ENCODE measurements around the gene DVL1. TPM values are rescaled to one million over a fixed set of nuclear protein-coding genes. Genes with fewer than 3 reads are reported as not detected.

DVL1 gene
- total and polyA plus RNA-seq, 8 donors, result 41.3 to 229 (median 72.2) TPM

DNA sequence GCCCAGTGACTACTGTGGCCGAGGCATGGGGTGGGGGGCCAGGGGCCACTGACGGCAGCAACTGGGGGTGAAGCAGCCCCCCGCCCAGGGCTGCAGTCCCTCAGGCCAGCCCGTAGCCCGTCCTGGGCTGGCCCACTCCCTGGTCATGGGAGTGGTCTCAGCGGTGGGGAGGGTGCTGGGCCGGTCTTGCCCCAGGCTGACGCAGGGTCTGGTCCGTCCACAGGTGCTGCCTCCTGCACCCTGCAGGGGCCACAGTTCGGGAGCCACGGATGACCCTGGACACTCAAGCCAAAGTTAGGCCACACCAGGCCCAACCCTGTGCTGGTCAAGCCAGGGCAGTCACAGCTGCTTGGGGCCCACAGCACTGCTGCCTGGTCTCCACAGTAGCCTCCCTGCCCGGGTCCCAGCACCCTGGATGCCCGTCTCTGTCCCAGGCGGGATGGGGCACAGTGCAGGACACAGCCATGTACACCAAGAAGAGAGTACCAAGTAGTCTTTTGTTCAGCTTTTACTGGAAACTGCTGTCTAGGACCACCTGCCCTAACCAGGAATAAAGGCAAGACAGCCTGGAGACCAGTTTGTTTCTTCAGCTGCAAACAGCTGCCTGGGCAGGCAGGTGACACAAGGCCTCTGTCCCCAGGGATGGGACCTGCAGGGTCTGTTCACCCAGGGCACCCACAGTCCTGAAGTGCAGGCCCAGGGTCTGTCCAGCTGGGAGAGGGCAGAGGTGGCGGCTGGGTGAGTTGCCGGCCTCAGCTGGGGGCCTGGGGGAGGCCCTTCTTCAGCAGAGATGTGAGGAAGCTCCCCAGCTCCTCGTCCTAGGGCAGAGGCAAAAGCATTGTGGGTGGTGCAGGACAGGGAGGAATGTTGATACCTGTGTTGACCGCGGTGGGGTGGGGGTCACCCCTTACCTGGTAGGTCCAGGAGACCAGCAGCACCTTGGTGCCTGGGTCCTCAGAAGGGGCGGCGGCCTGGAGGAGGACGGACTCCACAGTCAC is 37.8 kb downstream of the DVL1 start:
- intact Hi-C loops (cut with DNase I; ENCODE audit: low total_unique reads), result no loop called here
- DNase-seq, result no peak
- peak overlapping the region in 1 of 5 donors; percentile 96 for H3K27ac ChIP-seq
- peaks cover 34 to 63% (median 59%) of the 10 kb centered on the region in 4 donors for H3K36me3 ChIP-seq
- H3K4me1 ChIP-seq, result peaks cover 17 to 46% (median 35%) of the 10 kb centered on the region in 4 donors
- WGBS, 5 donors, result 77 to 92% (median 85%) methylated on average over 10 to 22 of the region's 22 CpGs
- no peaks in the 10 kb centered on the region for H3K27me3 ChIP-seq
- TF ChIP-seq POLR2AphosphoS5 (IDR thresholded peaks at IDR 0.05), result no peak
- no peak for TF ChIP-seq POLR2A (IDR thresholded peaks at IDR 0.05)
- TF ChIP-seq, protein P1, sequence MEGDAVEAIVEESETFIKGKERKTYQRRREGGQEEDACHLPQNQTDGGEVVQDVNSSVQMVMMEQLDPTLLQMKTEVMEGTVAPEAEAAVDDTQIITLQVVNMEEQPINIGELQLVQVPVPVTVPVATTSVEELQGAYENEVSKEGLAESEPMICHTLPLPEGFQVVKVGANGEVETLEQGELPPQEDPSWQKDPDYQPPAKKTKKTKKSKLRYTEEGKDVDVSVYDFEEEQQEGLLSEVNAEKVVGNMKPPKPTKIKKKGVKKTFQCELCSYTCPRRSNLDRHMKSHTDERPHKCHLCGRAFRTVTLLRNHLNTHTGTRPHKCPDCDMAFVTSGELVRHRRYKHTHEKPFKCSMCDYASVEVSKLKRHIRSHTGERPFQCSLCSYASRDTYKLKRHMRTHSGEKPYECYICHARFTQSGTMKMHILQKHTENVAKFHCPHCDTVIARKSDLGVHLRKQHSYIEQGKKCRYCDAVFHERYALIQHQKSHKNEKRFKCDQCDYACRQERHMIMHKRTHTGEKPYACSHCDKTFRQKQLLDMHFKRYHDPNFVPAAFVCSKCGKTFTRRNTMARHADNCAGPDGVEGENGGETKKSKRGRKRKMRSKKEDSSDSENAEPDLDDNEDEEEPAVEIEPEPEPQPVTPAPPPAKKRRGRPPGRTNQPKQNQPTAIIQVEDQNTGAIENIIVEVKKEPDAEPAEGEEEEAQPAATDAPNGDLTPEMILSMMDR (IDR thresholded peaks at IDR 0.05), result no peak
- no peak for TF ChIP-seq EP300 (IDR thresholded peaks at IDR 0.05)
- H3K4me3 ChIP-seq, result no peak overlapping the region
- no peaks in the 10 kb centered on the region for H3K9me3 ChIP-seq

DNA sequence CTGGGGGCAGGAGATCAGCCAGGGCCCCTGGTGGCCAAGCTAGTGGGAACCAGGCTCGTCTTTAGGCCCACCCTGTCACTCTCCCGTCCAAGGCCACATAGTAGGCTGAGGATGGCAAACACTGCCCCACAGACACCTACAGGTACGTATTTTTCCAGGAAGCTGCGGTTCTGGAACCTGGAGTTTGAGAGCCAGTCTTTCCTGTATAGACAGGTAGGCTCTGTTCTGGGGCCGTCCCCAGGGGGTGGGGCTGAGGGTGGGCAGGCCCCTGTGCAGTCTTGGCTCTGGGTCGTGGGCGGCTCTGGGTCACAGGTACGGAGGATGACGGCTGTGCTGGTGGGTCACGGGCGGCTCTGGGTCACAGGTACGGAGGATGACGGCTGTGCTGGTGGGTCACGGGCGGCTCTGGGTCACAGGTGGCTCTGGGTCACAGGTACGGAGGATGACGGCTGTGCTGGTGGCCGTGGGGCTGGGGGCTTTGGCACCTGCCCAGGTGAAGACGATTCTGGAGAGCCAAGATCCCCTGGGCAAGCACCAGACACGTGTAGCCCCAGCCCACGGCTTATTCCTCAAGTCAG is 38.7 kb downstream of the DVL1 start:
- no peak overlapping the region for H3K4me3 ChIP-seq
- peaks cover 34 to 56% (median 54%) of the 10 kb centered on the region in 4 donors for H3K36me3 ChIP-seq
- TF ChIP-seq POLR2A (IDR thresholded peaks at IDR 0.05) (no peak), POLR2AphosphoS5 (IDR thresholded peaks at IDR 0.05) (no peak), EP300 (IDR thresholded peaks at IDR 0.05) (no peak)
- TF ChIP-seq, protein P1 (IDR thresholded peaks at IDR 0.05), result no peak
- WGBS, 5 donors, result 69 to 78% (median 74%) methylated on average over 20 to 21 of the region's 21 CpGs
- H3K9me3 ChIP-seq, result no peaks in the 10 kb centered on the region
- H3K27ac ChIP-seq, result peak overlapping the region in 1 of 5 donors; percentile 96
- no peak for DNase-seq
- peaks cover 26 to 47% (median 39%) of the 10 kb centered on the region in 4 donors for H3K4me1 ChIP-seq
- intact Hi-C loops (cut with DNase I; ENCODE audit: low total_unique reads), result no loop called here
- H3K27me3 ChIP-seq, result no peaks in the 10 kb centered on the region

DNA sequence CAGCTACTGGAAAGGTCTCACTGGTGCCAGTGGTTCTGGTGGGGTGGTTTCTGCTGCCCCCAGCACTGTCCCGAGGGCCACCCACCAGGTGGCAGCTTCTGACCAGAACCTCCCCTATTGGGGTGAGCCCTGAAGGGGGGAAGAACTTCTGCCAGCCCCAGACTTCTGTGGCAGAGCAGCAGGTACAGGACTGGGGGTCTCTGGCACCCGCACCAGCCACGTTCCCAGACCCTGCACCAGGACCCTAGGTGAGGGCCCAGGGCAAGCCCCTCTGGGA is 39.2 kb downstream of the DVL1 start:
- H3K4me1 ChIP-seq, result peaks cover 31 to 49% (median 42%) of the 10 kb centered on the region in 4 donors
- H3K27ac ChIP-seq, result peak overlapping the region in 4 of 5 donors; percentile 93 to 99 (median 96)
- WGBS, 5 donors, result 51 to 82% (median 74%) methylated on average over 3 of the region's 3 CpGs
- intact Hi-C loops (cut with DNase I; ENCODE audit: low total_unique reads), result no loop called here
- H3K27me3 ChIP-seq, result no peaks in the 10 kb centered on the region
- no peak for TF ChIP-seq EP300 (IDR thresholded peaks at IDR 0.05)
- TF ChIP-seq POLR2A (IDR thresholded peaks at IDR 0.05), result no peak
- no peak for TF ChIP-seq POLR2AphosphoS5 (IDR thresholded peaks at IDR 0.05)
- TF ChIP-seq, protein P1 (IDR thresholded peaks at IDR 0.05), result no peak
- no peak for DNase-seq
- H3K9me3 ChIP-seq, result no peaks in the 10 kb centered on the region
- peaks cover 32 to 52% (median 51%) of the 10 kb centered on the region in 4 donors for H3K36me3 ChIP-seq
- peak overlapping the region in 2 of 4 donors; percentile 88 to 90 for H3K4me3 ChIP-seq

DNA sequence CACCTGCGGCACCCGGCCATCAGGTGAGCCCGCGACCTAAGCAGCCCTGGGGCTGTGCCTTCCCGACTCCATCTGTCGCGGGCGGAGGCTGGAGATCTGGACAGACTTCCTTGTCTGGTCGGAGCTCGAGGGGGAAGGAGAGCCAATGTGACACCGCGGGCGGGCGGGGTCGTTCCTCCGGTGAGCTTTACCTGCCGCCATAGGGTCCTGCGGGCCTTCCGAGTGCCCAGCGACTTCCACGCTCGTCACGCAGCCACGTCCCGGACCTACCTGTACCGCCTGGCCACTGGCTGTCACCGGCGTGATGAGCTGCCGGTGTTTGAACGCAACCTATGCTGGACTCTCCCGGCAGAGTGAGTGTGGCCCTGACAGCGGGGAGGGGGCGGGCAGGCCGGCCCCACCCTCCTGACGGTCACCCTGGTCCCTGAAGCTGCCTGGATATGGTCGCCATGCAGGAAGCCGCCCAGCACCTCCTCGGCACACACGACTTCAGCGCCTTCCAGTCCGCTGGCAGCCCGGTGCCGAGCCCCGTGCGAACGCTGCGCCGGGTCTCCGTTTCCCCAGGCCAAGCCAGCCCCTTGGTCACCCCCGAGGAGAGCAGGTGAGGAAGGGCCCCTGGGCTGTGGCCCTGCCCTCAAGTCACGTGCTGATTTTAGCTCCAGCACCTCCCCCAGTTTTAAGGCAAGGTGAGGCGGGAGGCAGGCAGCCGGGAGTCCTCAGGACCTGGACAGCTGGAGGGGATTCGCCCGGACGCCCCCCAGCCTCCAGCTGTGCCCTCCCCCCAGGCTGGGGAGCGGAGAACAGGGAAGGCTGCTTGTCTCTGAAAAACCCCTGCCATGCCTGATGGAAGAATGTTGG is 39.7 kb downstream of the DVL1 start:
- DNase-seq, result peak in 1 of 2 donors; percentile 68
- peaks cover 26 to 47% (median 46%) of the 10 kb centered on the region in 4 donors for H3K36me3 ChIP-seq
- H3K4me1 ChIP-seq, result peaks cover 37 to 53% (median 47%) of the 10 kb centered on the region in 4 donors
- intact Hi-C loops (cut with DNase I; ENCODE audit: low total_unique reads), result no loop called here
- WGBS, 5 donors, result 6 to 33% (median 18%) methylated on average over 35 to 57 of the region's 57 CpGs
- H3K4me3 ChIP-seq, result peak overlapping the region; percentile 88 to 91 (median 90)
- H3K9me3 ChIP-seq, result no peaks in the 10 kb centered on the region
- TF ChIP-seq, protein P1 (IDR thresholded peaks at IDR 0.05), result no peak
- TF ChIP-seq EP300 (IDR thresholded peaks at IDR 0.05) (no peak), POLR2A (IDR thresholded peaks at IDR 0.05) (no peak), POLR2AphosphoS5 (IDR thresholded peaks at IDR 0.05) (peak in 1 of 3 donors; percentile 6)
- peak overlapping the region; percentile 93 to 99 (median 96) for H3K27ac ChIP-seq
- no peaks in the 10 kb centered on the region for H3K27me3 ChIP-seq
